C4-2B (cell line): ENCODE measurements around the gene LHX2.

Experiments
- CTCF ChIP-seq: fragments of 450-650 bp; conservative IDR thresholded peaks from 2 replicates; pipeline ENCODE4 v1.5.1; 2017; ENCODE audit warnings: mild to moderate bottlenecking
- ZFX ChIP-seq: fragments of 450-650 bp; IDR thresholded peaks from 2 replicates; pipeline ENCODE4 v1.6.1; 2017

GRCh38 chr9:124000784-124001457 is 10.6 kb upstream of the LHX2 start:
- TF ChIP-seq CTCF (no peak), ZFX (no peak)
